HL-60 (cell line): ENCODE measurements around the gene TSPAN18.

Experiments used
- CTCF ChIP-seq: IDR thresholded peaks from one replicate; pipeline ENCODE4 v1.5.1; 2011; ENCODE audit warnings: low read length, control low read depth, inconsistent platforms; ENCODE audit not compliant: insufficient read depth
- GABPA ChIP-seq: IDR thresholded peaks from 2 replicates; pipeline ENCODE4 v1.6.1; 2012; ENCODE audit warnings: low read depth
- SPI1 ChIP-seq: IDR thresholded peaks from 2 replicates; pipeline ENCODE4 v1.6.1; 2012; ENCODE audit warnings: low read depth, mild to moderate bottlenecking, borderline replicate concordance

GRCh38 chr11:44737245-44738085 lies 10.7 kb downstream of the TSPAN18 start:
- TF ChIP-seq CTCF (no peak), GABPA (no peak), SPI1 (no peak)
